GM12878 (cell line): ENCODE measurements around the gene ADAMTSL3. TPM values are rescaled to one million over a fixed set of nuclear protein-coding genes. Genes with fewer than 3 reads are reported as not detected.

ENCODE experiments used
- ATAC-seq: fragments of 200-7000 bp; cut with Tn5 transposase; 3 replicates; pipeline ENCODE4 v1.9.1; 2020; ENCODE audit warnings: mild to moderate bottlenecking, moderate library complexity
- BruUV-seq: library from RNA; stranded (reverse); fragments of 400-500 nt; replicated peaks from 2 replicates; lab custom pipeline; 2021; lab: Mats Ljungman, UMichigan
- CTCF ChIA-PET: fragments of 300-600 bp; sonication (Branson Sonifier 250); formaldehyde crosslinking; extraction: SDS; loops from one replicate; lab custom pipeline; 2021; ENCODE audit warnings: inconsistent platforms; lab: Yijun Ruan, JAX
- POLR2A ChIA-PET: fragments of 350-600 bp; formaldehyde crosslinking; extraction: SDS; loops from one replicate; lab custom pipeline; 2021; ENCODE audit warnings: inconsistent platforms; lab: Charles Lee
- RAD21 ChIA-PET: fragments of 300-600 bp; sonication (Branson Sonifier 250); formaldehyde crosslinking; loops from one replicate; lab custom pipeline; 2023; ENCODE audit warnings: antibody characterized with exemption; ENCODE audit not compliant: unreplicated experiment; lab: Charles Lee
- SMC1A ChIA-PET: fragments of 300-600 bp; sonication (Branson Sonifier 250); formaldehyde crosslinking; loops from one replicate; lab custom pipeline; 2023; ENCODE audit not compliant: unreplicated experiment, uncharacterized antibody; lab: Charles Lee
- DNase-seq: peaks from one replicate; pipeline ENCODE4 v3.0.0-alpha.2; 2011; ENCODE audit warnings: low read depth, low spot score
- FAIRE-seq: peaks from 3 replicates; lab custom pipeline; 2011; peaks lifted over from hg19 to GRCh38; lab: Jason Lieb, UNC
- H2AFZ ChIP-seq: 2 replicates; pipeline ENCODE4 v1.6.0; 2011; ENCODE audit warnings: low read depth, low read length, control low read depth; ENCODE audit not compliant: control insufficient read depth
- H3K27ac ChIP-seq: 2 replicates; pipeline ENCODE4 v1.5.1; 2011; ENCODE audit warnings: control low read depth; ENCODE audit not compliant: control insufficient read depth, insufficient read depth
- H3K27me3 ChIP-seq, 2 experiments: replicated peaks in 1 of 2; 2 replicates each; pipeline versions ENCODE4 v1.6.0 to v1.6.1; 2011; ENCODE audit warnings: low read length in 1 of 2; ENCODE audit not compliant: control insufficient read depth in 2 of 2, insufficient read depth in 2 of 2
- H3K36me3 ChIP-seq, 2 experiments: 2 replicates each; pipeline ENCODE4 v1.5.1; 2011; ENCODE audit warnings: low read length in 1 of 2; ENCODE audit not compliant: control insufficient read depth in 2 of 2, insufficient read depth in 2 of 2
- H3K4me1 ChIP-seq: 2 replicates; pipeline ENCODE4 v1.6.1; 2011; ENCODE audit warnings: mild to moderate bottlenecking, low read length, moderate library complexity, mixed read lengths; ENCODE audit not compliant: control insufficient read depth, insufficient read depth
- H3K4me2 ChIP-seq: 2 replicates; pipeline ENCODE4 v1.6.0; 2011; ENCODE audit warnings: control low read depth; ENCODE audit not compliant: control insufficient read depth, insufficient read depth
- H3K4me3 ChIP-seq: fragments of 200-600 bp; sonication (generic); 2 replicates; pipeline ENCODE4 v1.5.1; 2016
- H3K79me2 ChIP-seq: 2 replicates; pipeline ENCODE4 v1.6.0; 2011; ENCODE audit warnings: low read length; ENCODE audit not compliant: control insufficient read depth, insufficient read depth
- H3K9ac ChIP-seq: 2 replicates; pipeline ENCODE4 v1.8.0; 2011; ENCODE audit warnings: low read length, control low read depth, mixed read lengths; ENCODE audit not compliant: control insufficient read depth, insufficient read depth
- H3K9me3 ChIP-seq: replicated peaks from 3 replicates; pipeline ENCODE4 v1.5.1; 2011; ENCODE audit warnings: mild to moderate bottlenecking, low read length; ENCODE audit not compliant: control insufficient read depth, insufficient read depth
- H4K20me1 ChIP-seq: 2 replicates; pipeline ENCODE4 v1.6.0; 2011; ENCODE audit not compliant: control insufficient read depth, insufficient read depth
- ATF7 ChIP-seq: fragments of 450-650 bp; IDR thresholded peaks from 2 replicates; pipeline ENCODE4 v1.6.1; 2016; ENCODE audit warnings: low read depth, mild to moderate bottlenecking
- BCL11A ChIP-seq: IDR thresholded peaks from 2 replicates; pipeline ENCODE4 v1.6.1; 2011; ENCODE audit warnings: low read depth, low read length
- BCL3 ChIP-seq: IDR thresholded peaks from 2 replicates; pipeline ENCODE4 v1.6.1; 2011; ENCODE audit warnings: borderline replicate concordance, low read depth, mild to moderate bottlenecking, moderate library complexity, low read length; ENCODE audit not compliant: insufficient read depth, poor library complexity, severe bottlenecking
- CHD4 ChIP-seq: fragments of 200-600 bp; sonication (generic); IDR thresholded peaks from 2 replicates; pipeline ENCODE4 v1.6.1; 2016; ENCODE audit warnings: mild to moderate bottlenecking
- CREM ChIP-seq: IDR thresholded peaks from 2 replicates; pipeline ENCODE4 v1.6.1; 2014; ENCODE audit warnings: antibody characterized with exemption, low read depth
- E2F4 ChIP-seq: IDR thresholded peaks from 2 replicates; pipeline ENCODE4 v1.6.1; 2012; ENCODE audit warnings: low read depth, low read length, improper control_type of control experiment
- FOXK2 ChIP-seq: fragments of 450-650 bp; IDR thresholded peaks from 2 replicates; pipeline ENCODE4 v1.6.1; 2017; ENCODE audit warnings: mild to moderate bottlenecking, moderate library complexity
- FOXM1 ChIP-seq: IDR thresholded peaks from 2 replicates; pipeline ENCODE4 v1.6.1; 2012; ENCODE audit warnings: low read depth, mild to moderate bottlenecking, inconsistent platforms, low read length, moderate library complexity
- IRF4 ChIP-seq: IDR thresholded peaks from 2 replicates; pipeline ENCODE4 v1.6.1; 2011; ENCODE audit warnings: low read depth, low read length
- KDM1A ChIP-seq: fragments of 200-600 bp; sonication (generic); IDR thresholded peaks from 2 replicates; pipeline ENCODE4 v1.6.1; 2016; ENCODE audit warnings: borderline replicate concordance
- MTA2 ChIP-seq: fragments of 450-650 bp; IDR thresholded peaks from 2 replicates; pipeline ENCODE4 v1.6.1; 2016; ENCODE audit warnings: low read depth, mild to moderate bottlenecking, moderate library complexity
- NBN ChIP-seq: fragments of 450-650 bp; IDR thresholded peaks from 2 replicates; pipeline ENCODE4 v1.6.1; 2016
- NR2F1 ChIP-seq: fragments of 450-650 bp; conservative IDR thresholded peaks from 2 replicates; pipeline ENCODE4 v1.6.1; 2017; ENCODE audit warnings: mild to moderate bottlenecking
- PBX3 ChIP-seq: IDR thresholded peaks from 2 replicates; pipeline ENCODE4 v1.6.1; 2011; ENCODE audit warnings: mild to moderate bottlenecking, low read depth, low read length, moderate library complexity; ENCODE audit not compliant: insufficient replicate concordance
- SIN3A ChIP-seq: IDR thresholded peaks from 2 replicates; pipeline ENCODE4 v1.6.1; 2012; ENCODE audit warnings: low read depth, low read length, improper control_type of control experiment
- TCF12 ChIP-seq: IDR thresholded peaks from 2 replicates; pipeline ENCODE4 v1.6.1; 2011; ENCODE audit warnings: low read depth, mild to moderate bottlenecking, low read length
- ZNF274 ChIP-seq: IDR thresholded peaks from one replicate; pipeline ENCODE4 v1.8.0; 2011; ENCODE audit not compliant: insufficient read length, insufficient read depth
- ZNF687 ChIP-seq: fragments of 450-650 bp; IDR thresholded peaks from 2 replicates; pipeline ENCODE4 v1.6.1; 2017; ENCODE audit warnings: mild to moderate bottlenecking, moderate library complexity
- ZZZ3 ChIP-seq: IDR thresholded peaks from 2 replicates; pipeline ENCODE4 v1.6.1; 2011; ENCODE audit warnings: low read depth; ENCODE audit not compliant: control insufficient read depth, insufficient read length
- WGBS: methylation state at CpG from one replicate; pipeline ENCODE4 v1.1.6; 2016; ENCODE audit warnings: low lambda C conversion rate; ENCODE audit not compliant: insufficient replicate concordance, insufficient coverage; ENCODE audit errors: missing lambda C conversion rate; 5-methylcytosine and 5-hydroxymethylcytosine counted together
- in situ Hi-C: fragments of 300-500 bp; cut with MboI; formaldehyde crosslinking; loops from 9 replicates; pipeline ENCODE4 v1.14.3; 2018; ENCODE audit warnings: mixed read lengths
- intact Hi-C: fragments of 100-400 bp; cut with micrococcal nuclease; formaldehyde crosslinking; loops from one replicate; pipeline ENCODE4 v1.14.2; 2022; ENCODE audit not compliant: unreplicated experiment
- polyA plus RNA-seq, 11 experiments: library from polyadenylated mRNA; depleted of rRNA in 4 of 11; unstranded in 6 of 11; stranded (reverse) in 5 of 11; fragments of >200 nt; fragmentation: Nextera tagmentation in 4 of 11; fragmentation: Illumina TruSeq in 1 of 11; extraction: Ambion mirVana in 4 of 11; extraction: Trizol in 1 of 11; gene quantifications; 1 replicate in 1 of 11; 2 replicates in 10 of 11; pipeline versions ENCODE4 v1.2.1 to v1.2.3, GENCODE V29; 2011 to 2016; ENCODE audit warnings: inconsistent platforms in 2 of 11, missing spikeins in 2 of 11, low read depth in 1 of 11
- total RNA-seq, 4 experiments: library from RNA; depleted of rRNA in 3 of 4; stranded (reverse); fragments of >200 nt in 3 of 4; fragmentation: Illumina TruSeq in 1 of 4; extraction: Trizol in 1 of 4; gene quantifications; 2 replicates each; pipeline versions ENCODE4 v1.2.1 to v1.2.3, GENCODE V29; 2013 to 2021

Gene ADAMTSL3
- total and polyA plus RNA-seq, 10 of the 15 experiments (the other 5 are each of a cell fraction or from before 2014, with no cell fraction given): 0.01 to 0.28 (median 0.13) TPM

- Histone ChIP-seq H4K20me1 (no peaks in the 10 kb centered on the region), H3K4me1 (no peaks in the 10 kb centered on the region), H3K4me2 (no peak overlapping the region), H2AFZ (no peak overlapping the region), H3K9me3 (no peaks in the 10 kb centered on the region), H3K4me3 (no peak overlapping the region), H3K9ac (no peak overlapping the region), H3K79me2 (no peaks in the 10 kb centered on the region), H3K36me3 (no peaks in the 10 kb centered on the region), H3K27me3 (no peaks in the 10 kb centered on the region), H3K27ac (no peak overlapping the region)
- FAIRE-seq (no peak), ATAC-seq (no peak), DNase-seq (no peak)
- CTCF ChIA-PET: no interaction called here
- BruUV-seq: no TSS peak
- POLR2A ChIA-PET: no interaction called here
- SMC1A ChIA-PET: no interaction called here
- WGBS: 95% methylated on average over 1 of the region's 1 CpG
- intact Hi-C loops (no loop called here), in situ Hi-C loops (no loop called here)
- RAD21 ChIA-PET: no interaction called here
- no peak for TF ChIP-seq NBN
- TF ChIP-seq BCL3: no peak
- TF ChIP-seq MTA2: no peak
- no peak for TF ChIP-seq CHD4
- TF ChIP-seq ZZZ3: no peak
- no peak for TF ChIP-seq E2F4
- TF ChIP-seq ZNF687: no peak
- TF ChIP-seq NR2F1: no peak
- TF ChIP-seq TCF12: no peak
- no peak for TF ChIP-seq IRF4
- TF ChIP-seq BCL11A: no peak
- TF ChIP-seq CREM: no peak
- TF ChIP-seq PBX3: no peak
- TF ChIP-seq ZNF274: no peak
- no peak for TF ChIP-seq KDM1A
- TF ChIP-seq SIN3A: no peak
- no peak for TF ChIP-seq FOXK2
- no peak for TF ChIP-seq ATF7
- no peak for TF ChIP-seq FOXM1
Observed at GRCh38 chr15:83794209-83794608, 140.3 kb downstream of the ADAMTSL3 start.
